NT2/D1 (cell line): Measurements from ENCODE around the gene MKS1.

Source experiments
- SUZ12 ChIP-seq: IDR thresholded peaks from 2 replicates; pipeline ENCODE4 v1.6.1; 2011; ENCODE audit not compliant: insufficient read length, insufficient read depth; ENCODE audit errors: extremely low read depth
- YY1 ChIP-seq: IDR thresholded peaks from 2 replicates; pipeline ENCODE4 v1.6.1; 2011; ENCODE audit not compliant: insufficient read length, insufficient read depth

GRCh38 chr17:58192612-58193011 is 26.4 kb downstream of the MKS1 start, which contains the start of gene EPX:
- TF ChIP-seq SUZ12 (no peak), YY1 (no peak)
